NCI-H1436 (cell line): ENCODE results near the gene DYNC1I1.

Experiments used
- DNase-seq: peaks from one replicate; lab custom pipeline; 2025; lab: John Stamatoyannopoulos, UW

Gene DYNC1I1

DNA sequence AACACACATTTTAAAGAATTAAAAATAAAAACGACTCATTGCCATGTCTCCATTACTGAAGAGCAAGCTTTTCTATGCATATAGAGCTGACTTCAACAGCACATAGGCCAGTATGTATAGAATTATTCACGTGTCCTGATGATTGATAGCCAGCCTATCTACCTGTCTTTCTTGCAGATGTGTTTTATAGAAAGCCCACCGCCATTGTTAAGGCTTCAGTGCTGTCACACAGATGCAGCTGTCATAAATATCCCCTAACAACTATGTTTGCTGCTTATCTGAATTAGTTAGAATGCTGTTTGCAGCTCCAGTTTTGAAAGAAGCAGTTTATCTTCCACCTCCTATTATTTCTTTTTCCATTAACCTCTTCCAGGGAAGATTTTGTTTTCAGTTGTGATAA is 313.6 kb downstream of the DYNC1I1 start:
- no peak for DNase-seq

DNA sequence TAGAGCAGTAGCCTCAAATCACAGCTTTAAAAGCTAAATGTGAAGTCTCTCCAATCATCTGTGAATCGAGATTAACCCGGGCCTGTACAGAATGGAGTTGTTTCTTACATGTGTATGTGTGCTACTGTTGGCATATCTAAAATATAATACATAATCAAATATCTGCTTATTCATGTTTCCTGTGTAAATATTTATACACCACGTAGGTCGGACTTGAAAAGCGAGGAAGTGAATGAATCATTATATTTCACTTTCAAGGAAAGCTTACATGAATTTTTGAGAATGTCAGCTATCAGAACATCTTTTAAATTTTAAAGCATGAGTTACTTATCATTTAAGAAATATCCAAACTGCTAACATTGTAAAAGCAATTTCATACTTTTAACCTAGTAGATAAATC is 316.2 kb downstream of the DYNC1I1 start:
- DNase-seq: no peak

DNA sequence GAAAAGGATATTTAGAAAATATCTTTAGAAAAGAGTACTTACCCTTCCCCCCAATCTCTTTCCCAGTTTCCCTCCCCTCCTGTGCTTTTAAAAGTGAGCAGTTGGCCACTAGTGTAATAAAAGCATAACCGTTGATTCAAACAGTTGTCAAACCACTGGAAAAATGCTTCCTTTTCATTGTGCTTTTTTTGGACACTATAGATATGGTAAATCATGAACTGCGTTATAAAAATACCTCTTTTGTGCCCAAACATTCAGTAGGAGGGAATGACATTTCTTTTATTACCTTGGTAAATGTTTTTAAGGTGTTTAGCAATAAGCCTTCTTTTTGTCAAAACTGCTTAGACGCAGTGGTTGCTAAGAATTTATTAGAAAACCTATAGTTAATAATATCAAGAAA is 317.2 kb downstream of the DYNC1I1 start:
- DNase-seq: no peak

DNA sequence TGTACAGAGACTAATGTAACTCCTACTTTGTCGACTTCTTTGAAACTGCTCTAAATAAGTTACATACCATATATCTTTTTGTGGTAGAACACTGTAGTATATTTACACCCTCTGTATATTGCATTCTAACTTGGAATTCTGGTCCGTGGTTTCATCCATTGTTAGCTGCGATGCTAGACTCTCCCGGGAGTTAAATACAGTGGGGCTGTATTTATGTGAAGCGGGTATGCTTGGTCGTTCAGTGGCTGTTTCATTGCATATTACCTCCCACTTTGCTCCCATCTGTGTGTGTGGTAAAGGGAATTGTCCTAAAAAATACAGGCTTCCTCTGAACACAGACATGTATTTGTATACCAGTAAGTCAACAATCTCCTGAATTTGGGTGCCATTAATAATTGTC is 318.4 kb downstream of the DYNC1I1 start:
- peak; percentile 44 for DNase-seq

DNA sequence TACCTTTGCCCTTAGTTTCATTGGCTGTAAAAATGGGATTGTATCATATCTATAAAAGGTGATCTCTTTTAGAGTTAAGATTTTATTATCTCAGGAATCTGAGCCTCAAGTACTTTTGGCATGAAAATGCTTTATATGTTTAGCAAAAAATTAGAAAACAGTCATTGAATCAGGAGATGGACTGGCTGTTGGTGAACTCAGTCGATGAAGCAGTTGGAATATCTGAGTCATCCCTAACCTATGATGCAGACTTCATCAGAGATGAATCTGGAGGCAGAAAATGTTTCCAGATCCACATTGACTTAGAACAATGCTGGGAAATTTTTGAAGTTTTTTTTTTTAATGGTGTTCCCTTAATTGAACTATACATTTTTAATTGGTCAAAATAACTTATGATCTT is 321.1 kb downstream of the DYNC1I1 start:
- peak; percentile 23 for DNase-seq

DNA sequence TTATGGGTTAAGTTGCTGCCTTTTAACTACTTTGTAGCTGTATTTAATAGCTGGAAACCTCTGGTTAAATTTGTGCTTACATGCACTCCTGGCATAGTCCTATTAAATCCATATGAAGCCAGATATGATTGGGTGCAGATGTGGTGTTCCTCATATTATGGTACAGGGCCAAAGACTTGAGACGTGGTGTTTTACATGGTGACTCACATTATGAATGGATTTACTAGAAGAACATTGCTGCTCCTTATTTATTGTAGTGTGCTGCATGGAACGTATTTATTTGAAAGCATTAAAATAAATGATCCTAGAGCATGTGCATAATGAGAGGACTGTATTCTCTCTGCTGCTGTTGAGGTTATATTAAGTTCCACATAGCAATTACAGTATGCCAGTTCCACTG is 325.5 kb downstream of the DYNC1I1 start:
- DNase-seq: no peak

DNA sequence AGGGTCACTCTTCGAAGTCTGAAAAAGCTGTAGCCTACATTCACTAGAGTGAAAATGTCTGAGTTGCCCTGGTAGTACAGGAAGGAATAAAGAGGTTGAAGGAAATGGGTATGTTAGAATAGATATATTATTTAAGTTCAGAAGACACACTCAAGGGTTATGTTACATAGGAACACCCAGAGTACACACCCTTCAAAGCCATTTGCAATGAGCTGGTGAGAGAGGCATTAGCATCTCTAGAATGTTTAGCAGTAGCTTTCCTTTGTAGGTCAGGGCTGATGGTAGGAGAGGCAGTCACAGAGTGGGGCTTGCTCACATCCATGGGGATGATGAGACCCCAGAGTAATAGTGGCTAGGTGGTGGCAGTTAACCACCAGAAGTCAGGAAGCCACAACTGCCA is 328.4 kb downstream of the DYNC1I1 start:
- no peak for DNase-seq

DNA sequence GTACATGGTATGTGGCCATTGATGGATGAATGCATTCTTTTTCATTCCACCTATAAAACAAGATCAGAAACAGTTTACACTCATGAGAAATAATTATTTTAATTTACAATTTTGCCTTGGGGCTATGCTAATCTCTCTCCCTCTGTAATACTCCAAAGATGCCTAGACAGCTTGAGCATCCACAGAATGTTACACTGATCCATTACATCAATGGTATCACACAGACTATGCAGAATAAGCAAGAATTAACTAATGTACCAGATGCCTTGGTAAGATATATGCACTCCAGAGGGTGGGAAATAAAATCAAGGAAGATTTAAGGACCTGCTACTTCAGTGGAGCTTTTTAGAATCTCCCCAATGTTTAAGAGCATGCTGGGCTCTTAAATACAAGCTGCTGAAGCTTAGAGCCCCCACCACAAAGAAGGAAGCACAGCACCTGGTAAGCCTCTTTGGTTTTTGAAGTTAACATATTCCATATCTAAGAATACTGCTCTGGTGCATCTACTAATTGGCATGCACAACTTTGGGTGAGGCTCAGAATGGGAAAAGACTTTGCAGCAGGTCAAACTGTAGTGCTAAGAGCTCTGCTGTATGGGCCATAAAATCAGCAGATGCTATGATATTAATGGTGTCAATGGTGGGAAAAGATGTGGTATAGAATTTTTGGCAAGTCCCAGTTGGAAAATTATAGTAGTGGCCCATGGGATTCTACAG is 329.9 kb downstream of the DYNC1I1 start:
- DNase-seq: no peak

DNA sequence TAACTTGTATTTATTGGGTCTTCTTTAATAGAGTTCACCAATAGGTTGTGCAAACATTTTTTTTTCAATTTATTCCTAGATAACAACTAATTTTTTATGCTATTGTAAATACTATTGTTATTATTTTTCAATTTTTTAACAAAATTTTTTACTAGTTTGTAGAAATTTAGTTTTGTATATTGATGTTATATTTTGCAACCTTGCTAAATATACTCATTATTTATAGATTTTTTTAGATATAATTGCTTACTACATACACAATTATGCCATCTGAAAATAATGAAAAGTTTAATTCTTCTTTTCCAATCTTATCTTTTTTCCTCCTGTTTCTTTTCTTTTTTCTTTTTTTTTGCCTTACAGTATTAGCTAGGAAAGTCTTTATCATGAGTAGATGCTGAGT is 332.6 kb downstream of the DYNC1I1 start:
- DNase-seq: no peak

DNA sequence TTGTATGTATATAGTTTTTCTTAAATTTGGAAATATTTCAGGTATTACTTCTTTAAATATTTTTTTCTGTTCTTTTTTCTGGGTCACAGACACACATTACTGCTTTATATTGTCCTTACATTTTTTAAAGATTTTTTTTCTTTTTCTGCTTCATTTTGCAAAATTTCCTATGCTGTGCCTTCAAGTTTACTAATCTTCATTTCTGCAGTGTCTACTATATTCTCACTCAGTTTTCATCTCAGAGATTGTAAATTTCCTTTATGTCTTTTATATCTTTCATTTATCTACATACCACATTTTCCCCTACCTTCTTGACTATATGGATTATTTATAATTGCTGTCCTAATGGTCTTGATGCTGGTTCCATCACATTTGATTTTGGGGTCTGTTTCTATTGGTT is 339.1 kb downstream of the DYNC1I1 start:
- DNase-seq: no peak

DNA sequence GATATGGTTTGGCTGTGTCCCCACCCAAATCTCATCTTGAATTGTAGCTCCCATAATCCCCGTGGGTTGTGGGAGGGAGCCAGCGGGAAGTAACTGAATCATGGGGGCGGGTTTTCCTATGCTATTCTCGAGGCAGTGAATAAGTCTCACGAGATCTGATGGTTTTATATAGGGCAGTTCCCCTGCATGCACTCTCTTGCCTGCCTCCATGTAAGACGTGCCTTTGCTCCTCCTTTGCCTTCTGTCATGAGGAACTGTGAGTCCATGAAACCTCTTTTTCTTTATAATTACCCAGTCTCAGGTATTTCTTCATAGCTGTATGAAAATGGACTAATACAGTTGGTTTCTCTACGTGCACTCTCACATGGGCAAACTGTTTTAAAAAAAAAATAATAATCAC is 341.8 kb downstream of the DYNC1I1 start:
- DNase-seq: no peak

DNA sequence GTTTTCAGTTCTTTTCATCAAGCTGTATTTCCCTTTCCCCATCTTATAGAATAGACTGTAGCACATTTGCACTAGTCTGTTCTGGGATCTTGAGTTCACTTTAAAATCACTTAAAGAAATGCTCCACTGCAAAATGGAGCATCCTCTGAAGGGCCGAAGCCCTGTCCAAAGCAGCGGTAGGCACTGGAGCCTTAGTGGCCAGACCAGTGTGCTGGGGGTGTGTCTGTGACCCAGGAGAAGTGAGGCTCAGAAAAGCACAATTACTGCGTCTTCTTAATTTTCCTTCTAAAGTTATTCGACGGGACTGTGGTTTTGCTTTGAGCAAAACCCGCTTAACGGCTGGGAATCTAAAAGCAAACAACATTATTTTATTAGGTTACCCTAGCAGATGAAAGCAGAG is 343.8 kb downstream of the DYNC1I1 start:
- no peak for DNase-seq

DNA sequence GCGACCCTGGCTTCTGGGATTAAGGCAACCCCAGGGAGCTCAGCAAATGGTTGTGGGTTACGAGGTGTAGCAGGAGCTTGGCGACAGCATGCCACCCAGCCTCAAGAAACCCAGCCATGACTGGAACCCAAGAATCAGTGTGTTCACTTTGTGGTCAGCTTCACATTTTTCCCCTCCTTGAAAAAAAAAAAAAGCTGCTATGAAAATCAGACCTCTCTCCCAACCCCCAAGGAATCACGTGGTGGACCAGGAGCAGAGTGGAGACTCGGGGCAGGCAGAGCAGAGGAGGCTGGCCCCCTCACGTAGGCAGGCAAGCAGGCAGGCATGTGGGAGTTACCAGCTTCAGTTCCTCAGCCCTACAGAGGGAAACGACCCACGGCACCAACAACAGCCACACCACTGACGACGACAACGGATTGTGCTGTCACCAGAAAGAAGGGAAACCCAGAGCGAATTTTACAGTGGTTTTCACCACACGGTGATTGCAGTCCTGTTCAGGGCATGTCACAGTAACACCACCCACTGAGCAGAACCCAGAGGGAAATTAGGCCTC is 346.2 kb downstream of the DYNC1I1 start:
- DNase-seq: no peak

DNA sequence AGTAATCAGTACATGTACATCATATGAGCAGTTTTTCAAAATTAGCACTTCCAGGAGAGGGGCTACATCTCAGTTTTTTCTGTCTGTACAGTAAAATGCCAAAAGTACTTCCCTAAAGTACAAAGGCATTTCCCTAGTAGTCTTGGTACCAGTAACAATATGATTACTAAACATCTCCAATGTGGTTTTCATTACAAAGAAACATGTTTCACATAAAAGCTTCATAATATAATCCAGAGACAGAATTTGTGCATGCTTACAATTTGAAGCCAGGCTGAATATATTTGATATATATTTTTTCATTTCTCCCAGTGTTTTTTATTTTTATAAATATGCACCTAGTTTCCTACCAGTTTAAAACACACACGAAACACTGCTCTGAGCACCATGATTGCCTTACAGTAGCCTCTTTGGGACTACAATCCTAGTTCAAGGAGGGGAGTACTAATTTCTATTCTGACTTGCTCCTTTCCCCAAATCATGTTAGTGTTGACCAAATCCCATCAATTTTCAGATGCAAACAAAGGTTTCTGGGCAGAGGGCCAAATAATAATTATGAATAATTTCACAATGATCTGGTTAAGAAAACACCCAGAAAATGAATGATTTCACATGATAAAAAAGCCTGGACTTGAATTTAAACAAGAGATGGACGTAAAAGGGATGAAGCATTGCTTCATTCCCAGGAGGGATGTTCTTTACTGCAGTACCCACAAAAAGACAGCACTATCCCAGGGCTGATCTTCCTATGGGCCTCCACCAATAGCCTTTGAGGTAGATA is 348.3 kb downstream of the DYNC1I1 start:
- no peak for DNase-seq

DNA sequence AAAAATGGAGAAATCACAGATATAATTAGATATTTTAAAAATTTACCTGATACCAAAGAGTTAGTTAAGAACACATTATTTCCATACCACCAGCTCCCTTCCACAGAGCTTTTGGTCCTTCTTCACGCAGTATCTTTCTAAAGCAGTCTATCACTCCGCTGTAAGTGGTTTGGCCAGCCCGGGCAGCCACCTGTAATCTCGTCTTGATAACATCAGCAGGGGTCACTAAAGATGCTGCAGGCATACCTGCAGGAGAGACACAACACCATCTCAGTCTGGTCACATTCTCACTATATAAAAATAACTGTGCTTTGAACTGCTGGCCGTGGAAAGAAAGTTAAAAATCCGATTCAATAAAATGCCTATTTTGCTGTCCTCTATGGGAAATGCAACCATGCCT is 349.4 kb downstream of the DYNC1I1 start:
- DNase-seq: no peak

DNA sequence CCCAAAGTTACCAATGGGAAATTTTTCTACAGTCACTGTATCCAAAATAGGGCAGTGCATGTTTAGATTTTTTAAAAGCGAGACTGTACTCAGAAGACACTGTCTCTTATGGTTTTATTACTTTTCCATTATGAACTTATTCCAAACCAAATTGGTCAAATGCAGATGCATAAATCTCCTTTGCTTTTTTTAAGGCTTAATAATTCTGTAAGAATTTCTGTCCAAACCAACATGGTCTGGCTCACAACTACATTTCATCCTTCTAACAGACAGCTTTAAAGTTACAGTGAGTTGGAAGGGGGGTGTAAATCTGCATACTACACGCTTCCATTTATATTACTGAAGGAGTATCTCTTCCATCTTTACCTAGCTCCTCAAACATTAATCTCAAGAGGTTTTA is 350.4 kb downstream of the DYNC1I1 start:
- no peak for DNase-seq

DNA sequence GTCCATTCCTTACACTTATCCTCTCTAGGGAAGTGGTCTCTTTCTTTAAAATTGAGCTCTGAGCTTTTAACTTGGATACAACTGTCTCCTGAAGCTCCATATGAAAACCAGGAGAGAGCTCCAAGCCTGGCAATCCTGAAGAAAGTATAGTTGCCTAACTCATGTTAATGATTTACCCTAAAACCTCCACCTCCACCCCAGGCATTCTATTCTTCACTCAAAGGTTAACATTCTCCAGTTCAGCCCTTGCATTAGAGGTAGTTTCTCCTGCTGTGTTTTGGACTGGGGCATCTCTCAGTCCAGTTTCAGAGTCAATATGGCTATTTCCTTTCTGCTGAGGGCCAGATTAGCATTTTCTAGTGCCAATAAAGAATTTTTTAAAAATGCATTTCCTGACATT is 354.0 kb downstream of the DYNC1I1 start:
- DNase-seq: no peak

DNA sequence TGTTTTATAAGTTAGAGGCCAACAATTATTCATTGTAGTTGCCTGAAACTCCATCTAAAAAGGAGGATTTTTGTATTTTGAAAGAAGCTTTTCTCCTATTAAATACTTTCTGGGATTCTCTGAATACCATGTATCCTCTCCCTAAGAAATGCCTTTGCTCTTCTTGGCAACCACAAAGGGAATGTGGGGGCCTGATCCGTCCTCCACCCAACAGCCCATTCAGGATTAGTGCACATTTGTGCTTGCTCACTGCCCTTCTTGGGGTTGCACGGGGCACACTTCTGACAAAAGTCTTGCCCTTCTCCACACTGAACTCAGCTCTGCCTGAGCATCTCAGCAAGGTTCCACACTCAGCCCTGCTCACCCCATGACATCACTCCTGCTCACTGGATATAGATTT is 355.4 kb downstream of the DYNC1I1 start:
- no peak for DNase-seq

DNA sequence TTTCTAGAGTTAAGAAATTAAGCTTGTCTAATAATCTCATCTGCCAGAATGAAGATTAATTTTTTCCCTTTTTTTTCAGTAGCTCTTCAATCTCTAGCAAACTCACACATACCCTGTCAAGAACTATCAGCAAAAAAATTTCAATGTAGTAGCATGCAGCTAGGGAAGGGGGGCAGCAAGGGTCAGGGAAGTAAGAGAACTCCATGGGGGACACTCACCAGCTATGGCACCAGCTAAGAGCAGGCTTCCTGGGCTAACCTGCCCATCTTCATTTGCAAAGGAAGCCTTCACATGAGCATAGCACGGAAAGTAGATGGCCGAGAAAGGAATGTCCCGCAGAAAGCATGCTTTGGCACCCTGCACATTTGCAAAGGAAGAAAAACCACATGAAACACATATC is 359.2 kb downstream of the DYNC1I1 start:
- DNase-seq: no peak

DNA sequence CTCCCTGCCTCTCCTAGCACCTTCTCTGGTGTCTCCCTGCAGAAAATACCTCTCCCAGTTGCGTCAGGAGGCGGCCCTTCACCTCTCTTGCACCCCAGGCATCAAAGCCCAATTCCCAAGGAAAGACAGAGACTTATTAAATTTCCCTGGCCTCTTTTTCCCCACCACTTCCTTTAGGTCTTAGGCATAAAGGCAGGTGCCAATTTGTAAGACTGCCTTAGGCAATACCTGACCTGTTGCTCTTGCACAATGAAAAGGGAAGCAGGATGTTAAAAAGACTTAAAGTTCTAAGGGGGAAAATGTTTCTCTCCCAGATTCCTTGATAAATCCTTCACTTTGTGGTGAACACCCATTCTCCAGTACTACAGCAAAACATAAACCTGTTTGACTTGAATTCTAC is 362.9 kb downstream of the DYNC1I1 start:
- no peak for DNase-seq

DNA sequence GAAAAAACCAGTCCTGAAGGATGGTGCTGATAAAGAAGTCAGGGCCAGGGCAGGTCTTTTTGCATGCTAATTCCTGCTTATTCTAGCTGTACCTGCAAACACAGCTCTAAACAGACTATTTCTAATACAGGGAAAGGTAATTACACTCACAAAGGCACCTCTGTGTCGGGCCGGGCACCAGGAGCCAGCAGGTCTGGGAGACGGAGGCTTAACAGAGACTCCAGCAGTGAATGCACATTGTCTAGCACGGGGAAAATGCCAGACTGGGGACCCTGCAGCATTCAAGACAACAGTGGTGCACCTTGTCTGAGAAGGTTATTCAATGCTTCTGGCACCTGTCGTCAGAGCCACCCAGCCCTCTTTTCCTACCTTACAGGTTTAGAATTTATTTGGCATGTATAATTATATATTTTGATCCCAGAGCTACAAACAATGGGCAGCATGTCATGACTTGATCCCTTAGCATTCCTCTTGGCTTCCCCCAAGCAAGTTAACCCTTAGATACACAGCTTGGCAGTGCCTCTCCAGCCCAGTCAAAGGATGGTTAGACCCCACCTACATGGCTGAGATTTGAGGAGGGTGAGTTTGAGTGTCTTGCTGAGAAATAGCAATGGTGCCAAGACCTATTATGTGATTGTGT is 364.4 kb downstream of the DYNC1I1 start:
- peak; percentile 30 for DNase-seq

DNA sequence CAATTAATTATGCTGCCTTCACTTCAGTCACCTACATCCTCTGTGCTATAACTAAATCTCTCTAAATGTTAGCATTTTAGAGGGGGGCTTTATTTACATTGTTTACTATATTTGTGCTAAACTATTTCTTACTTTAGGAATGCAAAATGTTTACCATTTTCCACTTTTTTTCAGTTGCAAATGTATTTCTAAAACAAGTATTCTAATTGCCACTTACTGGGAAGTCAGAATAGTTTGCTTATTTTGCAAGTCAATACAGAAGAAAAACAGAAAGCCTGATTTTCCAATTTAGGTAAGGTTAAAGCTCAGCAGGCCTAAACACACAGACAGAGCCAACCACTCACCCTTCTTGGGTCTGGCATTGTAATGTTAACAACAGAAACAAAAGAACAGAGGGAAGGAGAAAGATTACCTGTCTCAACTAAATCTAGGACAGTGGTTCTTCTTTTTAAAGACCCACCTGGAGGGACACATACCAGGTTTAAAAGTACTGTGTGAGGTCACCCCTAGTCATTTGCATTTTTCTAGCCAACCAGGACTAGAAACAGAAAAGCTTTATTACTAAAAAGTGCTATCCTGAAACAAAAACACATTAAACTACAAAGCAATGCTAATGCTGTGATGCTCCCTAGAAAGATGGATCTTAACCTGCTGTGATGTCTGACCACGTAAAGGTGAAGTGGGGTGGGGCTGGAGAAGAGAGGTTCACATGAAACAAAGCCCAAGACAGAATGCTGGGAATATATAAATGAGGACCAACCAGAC is 371.3 kb downstream of the DYNC1I1 start:
- DNase-seq: no peak

DNA sequence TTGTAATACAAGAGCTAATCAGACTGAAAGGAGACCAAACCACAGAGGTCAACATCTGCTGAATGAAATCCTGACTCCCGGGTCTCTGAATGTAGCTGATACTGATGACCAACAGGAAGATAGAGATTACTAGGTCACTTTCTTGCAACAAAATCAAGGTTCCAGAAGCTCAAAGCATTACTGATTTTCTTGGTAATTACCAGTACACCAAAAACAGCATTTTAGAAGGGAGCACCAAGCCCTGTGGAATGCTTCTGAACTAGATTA is 371.8 kb downstream of the DYNC1I1 start:
- no peak for DNase-seq
